Testis (tissue), 2 donors: ENCODE data around the gene RYR1.

Experiments
- CTCF ChIP-seq, 3 experiments: fragments of 450-650 bp in 2 of 3; fragments of 200-600 bp in 1 of 3; sonication (generic) in 1 of 3; IDR thresholded peaks; one replicate each; pipeline ENCODE4 v1.5.1; 2016 to 2019; ENCODE audit warnings: antibody characterized with exemption in 3 of 3, mild to moderate bottlenecking in 2 of 3, moderate library complexity in 1 of 3
- POLR2A ChIP-seq: fragments of 450-650 bp; IDR thresholded peaks from one replicate; pipeline ENCODE4 v1.6.1; 2017; ENCODE audit warnings: antibody characterized with exemption, mild to moderate bottlenecking, moderate library complexity

- TF ChIP-seq POLR2A (no peak), CTCF (IDR thresholded peaks at IDR 0.05) (no peak)
Measured at GRCh38 chr19:38549942-38550341, 116.5 kb downstream of the RYR1 start.
